IPS-18a (cell line): Measurements from ENCODE around the gene MCHR1.
"Not testable (repeated sequence)": the region's sequence is repeated elsewhere in the genome, so short reads cannot be mapped to it uniquely, and the experiment has no call there.

ENCODE experiments used
- H3K27ac ChIP-seq: one replicate; pipeline ENCODE4 v1.5.1; 2013; ENCODE audit warnings: low read length
- H3K27me3 ChIP-seq: one replicate; pipeline ENCODE4 v1.6.1; 2013; ENCODE audit warnings: mild to moderate bottlenecking, low read length; ENCODE audit not compliant: control insufficient read depth, insufficient read depth
- H3K36me3 ChIP-seq: one replicate; pipeline ENCODE4 v1.6.1; 2013; ENCODE audit warnings: low read depth, low read length; ENCODE audit not compliant: control insufficient read depth
- H3K4me1 ChIP-seq: one replicate; pipeline ENCODE4 v1.6.1; 2013; ENCODE audit warnings: low read depth, low read length; ENCODE audit not compliant: control insufficient read depth
- H3K4me3 ChIP-seq: one replicate; pipeline ENCODE4 v1.5.1; 2013; ENCODE audit warnings: low read length
- H3K9ac ChIP-seq: one replicate; pipeline ENCODE4 v1.6.1; 2013; ENCODE audit warnings: mild to moderate bottlenecking, low read length, moderate library complexity
- H3K9me3 ChIP-seq: one replicate; pipeline ENCODE4 v1.6.1; 2013; ENCODE audit warnings: low read depth, low read length; ENCODE audit not compliant: control insufficient read depth

MCHR1 gene

GRCh38 chr22:40660730-40661129 is 18.6 kb upstream of the MCHR1 start:
- H3K27ac ChIP-seq: no peak overlapping the region
- no peak overlapping the region for H3K4me3 ChIP-seq
- H3K9ac ChIP-seq: no peak overlapping the region
- no peaks in the 10 kb centered on the region for H3K27me3 ChIP-seq
- no peaks in the 10 kb centered on the region for H3K4me1 ChIP-seq
- no peaks in the 10 kb centered on the region for H3K9me3 ChIP-seq
- H3K36me3 ChIP-seq: no peaks in the 10 kb centered on the region

DNA sequence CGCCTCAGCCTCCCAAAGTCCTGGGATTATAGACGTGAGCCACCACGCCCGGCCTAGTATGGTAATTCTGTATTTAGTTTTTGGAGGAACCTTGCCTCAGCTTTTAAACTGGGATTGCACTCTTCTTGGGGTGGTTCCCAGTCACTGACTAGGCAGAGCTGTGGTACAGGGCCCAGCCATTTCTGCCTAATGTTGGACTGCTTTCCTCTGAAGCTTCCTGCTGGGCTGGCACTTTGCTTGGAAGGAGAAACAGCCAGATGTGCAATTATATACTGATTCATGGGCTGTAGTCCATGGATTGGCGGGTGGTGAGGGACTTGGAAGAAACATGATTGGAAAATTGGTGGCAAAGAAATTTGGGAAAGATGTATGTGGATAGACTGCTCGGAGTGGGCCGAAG is 17.6 kb upstream of the MCHR1 start:
- Histone ChIP-seq H3K9me3 (no peaks in the 10 kb centered on the region), H3K36me3 (no peaks in the 10 kb centered on the region), H3K4me3 (no peak overlapping the region)

DNA sequence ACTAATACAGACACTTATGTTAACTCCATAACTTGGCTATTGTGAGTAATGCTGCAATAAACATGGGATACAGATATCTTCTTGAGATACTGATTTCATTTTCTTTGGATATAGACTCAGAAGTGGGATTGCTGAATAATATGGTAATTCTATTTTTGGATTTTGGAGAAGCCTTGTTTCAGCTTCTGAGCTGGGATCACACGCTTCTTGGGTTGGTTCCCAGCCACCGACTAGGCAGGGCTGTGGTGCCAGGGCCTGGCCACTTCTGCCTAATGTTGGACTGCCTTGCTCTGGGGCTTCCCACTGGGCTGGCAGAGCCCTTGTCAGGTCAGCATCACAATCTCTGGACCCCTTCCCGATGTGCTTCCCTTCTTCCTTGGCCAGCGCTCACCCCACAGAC is 14.0 kb upstream of the MCHR1 start:
- Histone ChIP-seq H3K4me1 (no peaks in the 10 kb centered on the region), H3K9ac (no peak overlapping the region), H3K27me3 (no peaks in the 10 kb centered on the region), H3K4me3 (no peak overlapping the region), H3K27ac (no peak overlapping the region), H3K36me3 (no peaks in the 10 kb centered on the region), H3K9me3 (no peaks in the 10 kb centered on the region)

More for the DNA sequence above, 17.6 kb upstream of the MCHR1 start:
- Histone ChIP-seq H3K9ac (no peak overlapping the region), H3K27ac (no peak overlapping the region), H3K27me3 (no peaks in the 10 kb centered on the region), H3K4me1 (no peaks in the 10 kb centered on the region)

GRCh38 chr22:40666151-40666848 is 13.0 kb upstream of the MCHR1 start:
- no peak overlapping the region for H3K27ac ChIP-seq
- H3K9ac ChIP-seq: no peak overlapping the region
- H3K27me3 ChIP-seq: no peaks in the 10 kb centered on the region
- H3K36me3 ChIP-seq: no peaks in the 10 kb centered on the region
- no peak overlapping the region for H3K4me3 ChIP-seq
- no peaks in the 10 kb centered on the region for H3K9me3 ChIP-seq
- no peaks in the 10 kb centered on the region for H3K4me1 ChIP-seq

DNA sequence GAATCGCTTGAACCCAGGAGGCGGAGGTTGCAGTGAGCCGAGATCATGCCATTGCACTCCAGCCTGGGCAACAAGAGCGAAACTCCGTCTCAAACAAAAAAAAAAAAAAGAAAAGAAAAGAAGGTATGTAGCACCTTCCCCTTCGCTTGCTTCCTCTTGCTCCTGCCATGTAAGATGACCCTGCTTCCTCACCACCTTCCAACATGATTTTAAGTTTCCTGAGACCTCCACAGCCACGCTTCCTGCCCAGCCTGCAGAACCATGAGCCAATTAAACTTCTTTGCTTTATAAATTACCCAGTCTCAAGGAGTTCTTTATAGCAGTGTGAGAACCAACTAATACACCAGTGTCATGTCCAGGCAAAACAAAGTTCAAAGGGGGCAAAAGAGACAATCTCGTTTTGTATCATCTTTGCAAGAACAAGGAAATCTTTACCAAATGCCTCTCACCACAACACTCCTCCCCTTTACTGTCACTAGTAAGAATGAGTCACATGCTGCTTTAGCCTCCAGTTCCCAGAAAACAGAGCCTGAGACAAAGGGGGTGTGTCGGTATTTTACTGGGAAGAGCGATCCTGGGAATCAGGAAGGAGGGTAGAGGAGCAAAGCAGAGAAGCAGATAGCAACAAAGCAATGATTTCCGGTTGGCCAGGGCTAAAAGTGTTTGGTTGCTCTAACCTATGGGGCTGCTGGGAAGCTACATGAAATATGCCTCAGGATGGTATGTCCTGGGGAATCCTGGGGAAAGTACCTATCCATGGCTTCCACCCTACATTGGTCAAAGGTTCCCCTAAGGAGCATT is 10.5 kb upstream of the MCHR1 start:
- no peak overlapping the region for H3K4me3 ChIP-seq
- H3K4me1 ChIP-seq: no peaks in the 10 kb centered on the region
- H3K9me3 ChIP-seq: no peaks in the 10 kb centered on the region
- H3K9ac ChIP-seq: no peak overlapping the region
- H3K27me3 ChIP-seq: no peaks in the 10 kb centered on the region
- no peak overlapping the region for H3K27ac ChIP-seq
- H3K36me3 ChIP-seq: no peaks in the 10 kb centered on the region

GRCh38 chr22:40670058-40670457 is 9.2 kb upstream of the MCHR1 start:
- Histone ChIP-seq H3K4me1 (no peaks in the 10 kb centered on the region), H3K9ac (no peak overlapping the region), H3K9me3 (no peaks in the 10 kb centered on the region), H3K36me3 (no peaks in the 10 kb centered on the region), H3K27me3 (no peaks in the 10 kb centered on the region), H3K4me3 (no peak overlapping the region), H3K27ac (no peak overlapping the region)

DNA sequence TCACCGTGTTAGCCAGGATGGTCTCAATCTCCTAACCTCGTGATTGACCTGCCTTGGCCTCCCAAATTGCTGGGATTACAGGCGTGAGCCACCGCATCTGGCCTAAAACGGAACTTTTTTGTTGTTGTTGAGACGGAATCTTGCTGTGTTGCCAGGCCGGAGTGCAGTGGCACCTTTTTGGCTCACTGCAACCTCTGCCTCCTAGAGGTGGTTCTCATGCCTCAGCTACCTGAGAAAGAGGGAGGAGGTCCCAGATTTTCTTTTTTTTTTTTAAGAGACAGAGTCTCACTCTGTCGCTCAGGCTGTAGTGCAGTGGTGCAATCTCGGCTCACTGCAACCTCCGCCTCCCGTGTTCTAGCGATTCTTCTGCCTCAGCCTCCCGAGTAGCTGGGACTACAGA is 7.9 kb upstream of the MCHR1 start:
- Histone ChIP-seq H3K9ac (no peak overlapping the region), H3K36me3 (no peaks in the 10 kb centered on the region), H3K9me3 (no peaks in the 10 kb centered on the region), H3K4me3 (no peak overlapping the region), H3K4me1 (no peaks in the 10 kb centered on the region), H3K27ac (no peak overlapping the region), H3K27me3 (no peaks in the 10 kb centered on the region)

DNA sequence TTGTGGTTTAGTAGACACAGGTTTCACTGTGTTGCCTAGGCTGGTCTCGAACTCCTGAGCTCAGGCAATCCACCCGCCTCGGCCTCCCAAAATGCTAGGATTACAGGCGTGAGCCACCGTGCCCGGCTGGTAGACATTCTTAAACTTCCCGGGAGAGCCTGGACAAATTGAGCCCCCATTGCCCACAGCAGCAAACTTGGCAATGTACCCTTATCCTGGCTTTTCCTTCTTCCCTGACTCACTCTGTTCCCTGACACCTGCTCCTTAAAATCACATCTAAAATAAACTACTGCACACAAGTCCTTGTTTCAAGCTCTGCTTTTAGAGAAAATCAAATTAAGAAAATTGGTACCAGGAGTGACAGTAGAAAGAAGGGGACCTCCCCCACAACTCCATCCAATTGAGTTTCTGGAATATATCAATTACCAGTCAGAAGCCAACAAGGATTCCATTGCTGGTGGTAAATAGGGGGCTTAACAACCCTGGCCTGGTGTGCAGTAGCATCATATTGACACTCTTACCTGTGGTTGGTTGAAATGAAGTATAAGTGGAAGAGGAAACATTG is 7.4 kb upstream of the MCHR1 start:
- H3K4me1 ChIP-seq: no peaks in the 10 kb centered on the region
- H3K27me3 ChIP-seq: no peaks in the 10 kb centered on the region
- H3K9ac ChIP-seq: no peak overlapping the region
- H3K4me3 ChIP-seq: no peak overlapping the region
- H3K27ac ChIP-seq: no peak overlapping the region
- no peaks in the 10 kb centered on the region for H3K36me3 ChIP-seq
- H3K9me3 ChIP-seq: no peaks in the 10 kb centered on the region

DNA sequence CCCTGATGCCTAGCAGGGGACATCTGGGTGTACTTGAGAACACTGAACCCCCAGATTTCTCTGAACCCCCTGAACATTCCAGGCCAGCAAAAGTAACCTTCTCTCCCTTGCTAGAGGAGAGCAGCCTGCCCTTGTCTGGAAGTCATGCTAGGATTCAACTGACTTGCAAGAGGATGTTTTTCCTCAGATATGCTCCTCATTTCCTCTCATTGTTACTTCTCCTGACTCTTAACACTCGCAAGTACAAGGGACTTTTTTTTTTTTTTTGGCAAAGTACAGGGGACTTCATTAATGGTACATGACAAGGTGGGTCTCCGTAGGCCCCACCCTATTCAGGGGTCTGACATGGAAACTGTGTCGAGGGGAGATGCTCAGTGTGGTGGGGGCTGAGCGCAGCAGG is 6.3 kb upstream of the MCHR1 start:
- no peak overlapping the region for H3K27ac ChIP-seq
- no peaks in the 10 kb centered on the region for H3K4me1 ChIP-seq
- H3K9ac ChIP-seq: no peak overlapping the region
- H3K27me3 ChIP-seq: no peaks in the 10 kb centered on the region
- no peaks in the 10 kb centered on the region for H3K36me3 ChIP-seq
- H3K9me3 ChIP-seq: no peaks in the 10 kb centered on the region
- no peak overlapping the region for H3K4me3 ChIP-seq

DNA sequence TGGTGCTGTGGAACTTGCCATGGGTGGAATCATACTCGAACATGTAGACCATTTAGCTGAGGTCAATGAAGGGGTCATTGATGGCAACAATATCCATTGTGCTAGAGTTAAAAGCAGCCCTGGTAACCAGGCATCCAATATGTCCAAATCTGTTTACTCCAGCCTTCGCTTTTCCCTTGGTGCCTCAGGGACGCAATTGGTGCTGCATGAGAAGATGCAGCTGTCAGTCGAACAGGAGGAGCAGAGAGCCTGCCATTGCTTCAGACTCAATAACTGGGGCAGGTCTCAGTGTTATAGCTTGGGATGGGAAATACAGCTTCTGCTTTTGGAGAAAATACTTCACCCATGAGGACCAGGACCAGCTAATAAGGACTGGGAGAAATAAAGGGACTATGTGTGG is 5.0 kb upstream of the MCHR1 start:
- Histone ChIP-seq H3K9ac (no peak overlapping the region), H3K27me3 (peaks cover 7% of the 10 kb centered on the region), H3K9me3 (no peaks in the 10 kb centered on the region), H3K4me1 (peaks cover 7% of the 10 kb centered on the region), H3K36me3 (no peaks in the 10 kb centered on the region), H3K4me3 (no peak overlapping the region), H3K27ac (no peak overlapping the region)

DNA sequence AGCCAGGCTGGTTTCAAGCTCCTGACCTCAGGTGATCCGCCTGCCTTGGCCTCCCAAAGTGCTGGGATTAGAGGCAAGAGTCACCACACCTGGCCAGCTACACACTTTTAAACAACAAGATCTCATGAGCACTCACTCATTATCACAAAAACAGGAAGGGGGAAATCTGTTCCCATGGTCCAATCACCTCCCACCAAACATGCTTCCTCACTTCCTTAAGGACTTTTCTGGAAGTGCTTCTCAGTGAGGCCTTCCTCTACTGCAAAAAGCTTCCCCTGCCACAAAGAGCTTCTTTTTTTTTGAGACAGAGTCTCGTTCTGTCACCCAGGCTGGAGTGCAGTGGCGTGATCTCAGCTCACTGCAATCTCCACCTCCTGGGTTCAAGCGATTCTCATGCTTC is 3.1 kb upstream of the MCHR1 start:
- H3K4me1 ChIP-seq: peaks cover 20% of the 10 kb centered on the region
- H3K4me3 ChIP-seq, H3K9me3 ChIP-seq, H3K36me3 ChIP-seq, H3K27ac ChIP-seq, H3K9ac ChIP-seq, H3K27me3 ChIP-seq: not testable (repeated sequence)

GRCh38 chr22:40676644-40677043 is 2.6 kb upstream of the MCHR1 start:
- peaks cover 10% of the 10 kb centered on the region for H3K27me3 ChIP-seq
- no peak overlapping the region for H3K9ac ChIP-seq
- no peak overlapping the region for H3K27ac ChIP-seq
- no peaks in the 10 kb centered on the region for H3K36me3 ChIP-seq
- no peaks in the 10 kb centered on the region for H3K9me3 ChIP-seq
- H3K4me3 ChIP-seq: no peak overlapping the region
- peaks cover 20% of the 10 kb centered on the region for H3K4me1 ChIP-seq
